ENCODE measurements around the gene TMEM121. TPM values are rescaled to one million over a fixed set of nuclear protein-coding genes. Genes with fewer than 3 reads are reported as not detected.

TMEM121 gene
- polyA plus RNA-seq, 1 donor (not counting 4 experiments of a cell fraction or from before 2014, with no cell fraction given) = 0.18 TPM

- Histone ChIP-seq H3K79me2 (ENCODE audit: control insufficient read depth, insufficient read depth, low read length) (no peaks in the 10 kb centered on the region), H3K9ac (ENCODE audit: control insufficient read depth, extremely low read depth, insufficient read depth, low read length) (no peak overlapping the region), H2AFZ (ENCODE audit: control insufficient read depth, low read length) (no peak overlapping the region), H3K9me1 (ENCODE audit: control insufficient read depth, extremely low read depth, insufficient read depth, low read length) (no peaks in the 10 kb centered on the region), H3K4me2 (ENCODE audit: control insufficient read depth, extremely low read depth, insufficient read depth, low read depth, low read length) (no peak overlapping the region), H3K9me3 (ENCODE audit: control insufficient read depth, low read depth, low read length) (no peaks in the 10 kb centered on the region), H3K4me1 (ENCODE audit: control insufficient read depth, extremely low read depth, insufficient read depth, low read length) (peaks cover 38% of the 10 kb centered on the region), H3K27me3 (ENCODE audit: control insufficient read depth, extremely low read depth, insufficient read depth, low read length) (peaks cover 35% of the 10 kb centered on the region), H3K36me3 (ENCODE audit: control insufficient read depth in 2 of 2, extremely low read depth in 1 of 2, insufficient read depth in 2 of 2, low read length in 2 of 2) (no peaks in the 10 kb centered on the region), H3K27ac (ENCODE audit: control insufficient read depth, insufficient read depth, low read length) (no peak overlapping the region), H3K4me3 (ENCODE audit: control insufficient read depth in 2 of 3, extremely low read depth in 1 of 3, insufficient read depth in 2 of 3, low read depth in 1 of 3, low read length in 3 of 3) (no peak overlapping the region), H4K20me1 (ENCODE audit: control insufficient read depth, extremely low read depth, insufficient read depth, low read length) (no peaks in the 10 kb centered on the region)
- TF ChIP-seq CTCF (optimal IDR thresholded peaks at IDR 0.05 in 1 of 3, IDR thresholded peaks at IDR 0.05 in 1 of 3, conservative IDR thresholded peaks at IDR 0.05 in 1 of 3; ENCODE audit: extremely low read depth in 1 of 3, insufficient read depth in 2 of 3, low read length in 3 of 3) (peak in 1 of 3 experiments; percentile 12), EZH2 (IDR thresholded peaks at IDR 0.05; ENCODE audit: low read length) (no peak)
- DNase-seq (ENCODE audit: low read depth, low spot score) (no peak), FAIRE-seq (no peak)
- dilution Hi-C loops (cut with MboI; ENCODE audit: extremely low pct_ligation_motif_present, low sequenced_read_pairs) = no loop called here
Observed at GRCh38 chr14:105485739-105486162, 40.6 kb upstream of the TMEM121 start.

GRCh38 chr14:105486163-105486973 lies 40.0 kb upstream of the TMEM121 start, which contains the start of gene CRIP1:
CRIP1 (plus strand) TSS chr14:105486886; CDS start chr14:105487260, 374 bp downstream.
- Histone ChIP-seq H3K9me1 (ENCODE audit: control insufficient read depth, extremely low read depth, insufficient read depth, low read length) (no peaks in the 10 kb centered on the region), H3K79me2 (ENCODE audit: control insufficient read depth, insufficient read depth, low read length) (no peaks in the 10 kb centered on the region), H2AFZ (ENCODE audit: control insufficient read depth, low read length) (no peak within 1 kb of the TSS), H3K4me1 (ENCODE audit: control insufficient read depth, extremely low read depth, insufficient read depth, low read length) (peaks cover 33% of the 10 kb centered on the region), H4K20me1 (ENCODE audit: control insufficient read depth, extremely low read depth, insufficient read depth, low read length) (no peaks in the 10 kb centered on the region), H3K27ac (ENCODE audit: control insufficient read depth, insufficient read depth, low read length) (no peak within 1 kb of the TSS), H3K4me3 (ENCODE audit: control insufficient read depth in 2 of 3, extremely low read depth in 1 of 3, insufficient read depth in 2 of 3, low read depth in 1 of 3, low read length in 3 of 3) (peak within 1 kb of the TSS in 1 of 3 experiments; percentile 7), H3K9ac (ENCODE audit: control insufficient read depth, extremely low read depth, insufficient read depth, low read length) (no peak within 1 kb of the TSS), H3K4me2 (ENCODE audit: control insufficient read depth, extremely low read depth, insufficient read depth, low read depth, low read length) (peak within 1 kb of the TSS; percentile 48), H3K27me3 (ENCODE audit: control insufficient read depth, extremely low read depth, insufficient read depth, low read length) (peaks cover 35% of the 10 kb centered on the region), H3K9me3 (ENCODE audit: control insufficient read depth, low read depth, low read length) (no peaks in the 10 kb centered on the region), H3K36me3 (ENCODE audit: control insufficient read depth in 2 of 2, extremely low read depth in 1 of 2, insufficient read depth in 2 of 2, low read length in 2 of 2) (no peaks in the 10 kb centered on the region)
- dilution Hi-C loops (cut with MboI; ENCODE audit: extremely low pct_ligation_motif_present, low sequenced_read_pairs) = no loop called here
- DNase-seq (ENCODE audit: low read depth, low spot score) (no peak), FAIRE-seq (no peak)
- TF ChIP-seq CTCF (optimal IDR thresholded peaks at IDR 0.05 in 1 of 3, IDR thresholded peaks at IDR 0.05 in 1 of 3, conservative IDR thresholded peaks at IDR 0.05 in 1 of 3; ENCODE audit: extremely low read depth in 1 of 3, insufficient read depth in 2 of 3, low read length in 3 of 3) (no peak), EZH2 (IDR thresholded peaks at IDR 0.05; ENCODE audit: low read length) (peak; percentile 82)

All from keratinocyte (primary cell).